GM20000 (cell line): Measurements from ENCODE around the gene FZD4.
"Not testable (repeated sequence)": the region's sequence is repeated elsewhere in the genome, so short reads cannot be mapped to it uniquely, and the experiment has no call there.

Source experiments
- DNase-seq: peaks from one replicate; pipeline ENCODE4 v3.0.0; 2012; ENCODE audit warnings: low spot score
- CTCF ChIP-seq: IDR thresholded peaks from 2 replicates; pipeline ENCODE4 v1.5.1; 2012; ENCODE audit warnings: mild to moderate bottlenecking, control low read depth; ENCODE audit errors: extremely low read depth, missing control alignments

FZD4 gene

GRCh38 chr11:86941077-86941870 is 13.9 kb downstream of the FZD4 start:
- no peak for TF ChIP-seq CTCF
- no peak for DNase-seq

DNA sequence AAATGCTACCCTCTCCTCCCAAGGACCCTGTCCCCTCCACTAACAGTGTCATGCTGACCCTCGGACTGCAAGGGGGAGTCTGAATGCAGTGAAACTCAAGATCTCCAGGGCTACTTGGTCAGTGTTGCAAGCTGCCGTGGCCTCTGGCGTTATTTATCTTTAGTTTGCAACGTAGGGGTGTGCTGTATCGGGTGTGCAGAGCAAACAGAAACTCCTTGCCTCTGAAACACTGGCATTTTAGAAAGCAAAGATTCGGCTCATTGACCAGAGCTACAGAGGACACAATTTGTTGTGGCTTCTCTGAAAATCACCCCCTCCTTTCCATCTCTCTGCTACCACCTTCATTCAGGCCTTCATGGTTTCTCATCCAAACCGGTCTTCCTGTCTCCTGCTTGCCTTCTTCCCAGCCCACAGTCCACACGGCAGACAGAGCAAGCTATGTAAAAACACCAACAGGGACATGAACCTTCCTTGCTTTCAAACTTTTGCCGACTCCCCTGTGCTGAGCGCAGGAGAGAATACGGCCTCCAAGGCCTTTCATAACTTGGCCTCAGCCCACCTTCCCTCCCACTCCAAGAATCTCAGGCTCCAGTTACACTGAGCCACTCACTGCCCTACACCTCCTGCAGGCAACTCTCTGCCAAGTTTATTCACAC is 14.9 kb downstream of the FZD4 start:
- TF ChIP-seq CTCF, result no peak
- DNase-seq, result no peak

DNA sequence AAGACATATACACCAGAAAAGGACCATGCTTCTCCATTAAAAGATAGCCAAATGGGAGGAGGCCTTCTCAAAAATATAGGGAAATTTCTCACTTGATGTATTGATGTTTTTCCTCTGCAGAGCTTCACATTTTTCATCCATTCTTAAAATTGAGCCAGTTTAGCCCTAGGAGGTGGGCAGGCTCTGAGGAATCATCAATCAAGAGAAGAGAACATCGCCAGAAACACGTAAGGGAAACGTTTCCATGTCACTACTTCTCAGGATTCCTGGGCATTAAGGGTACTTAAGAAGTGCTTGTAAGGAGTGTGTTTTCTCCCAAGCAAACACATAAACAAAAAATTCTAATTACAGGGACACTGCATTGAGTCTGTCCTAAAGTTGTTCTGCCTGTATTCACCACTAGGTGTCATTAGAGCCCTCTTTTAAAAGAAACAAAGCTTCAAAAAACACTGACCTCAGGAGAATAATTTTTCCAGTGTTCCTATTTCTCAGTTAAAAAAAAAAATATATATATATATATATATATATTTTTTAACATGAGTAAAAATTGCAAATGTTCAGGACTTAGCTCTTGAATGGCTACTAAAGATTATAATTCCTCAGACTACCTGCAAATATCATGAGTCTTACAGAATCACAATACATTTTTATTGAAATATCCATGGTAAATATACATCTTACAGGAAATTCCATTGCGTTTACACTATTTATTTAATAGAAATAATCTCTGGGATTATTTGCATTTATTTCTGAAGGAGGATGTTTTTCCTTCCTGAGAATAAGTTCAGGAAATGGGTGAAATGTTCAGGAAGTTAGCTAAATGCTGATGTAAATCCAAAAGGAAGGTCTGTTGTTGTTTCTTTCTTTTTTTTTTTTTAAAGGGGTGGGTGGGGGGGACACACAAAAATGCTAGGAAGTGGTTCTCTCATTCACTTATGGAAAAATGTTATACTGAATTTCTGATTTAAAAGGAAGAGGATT is 16.0 kb downstream of the FZD4 start:
- DNase-seq, result peak; percentile 42
- TF ChIP-seq CTCF, result peak; percentile 56

DNA sequence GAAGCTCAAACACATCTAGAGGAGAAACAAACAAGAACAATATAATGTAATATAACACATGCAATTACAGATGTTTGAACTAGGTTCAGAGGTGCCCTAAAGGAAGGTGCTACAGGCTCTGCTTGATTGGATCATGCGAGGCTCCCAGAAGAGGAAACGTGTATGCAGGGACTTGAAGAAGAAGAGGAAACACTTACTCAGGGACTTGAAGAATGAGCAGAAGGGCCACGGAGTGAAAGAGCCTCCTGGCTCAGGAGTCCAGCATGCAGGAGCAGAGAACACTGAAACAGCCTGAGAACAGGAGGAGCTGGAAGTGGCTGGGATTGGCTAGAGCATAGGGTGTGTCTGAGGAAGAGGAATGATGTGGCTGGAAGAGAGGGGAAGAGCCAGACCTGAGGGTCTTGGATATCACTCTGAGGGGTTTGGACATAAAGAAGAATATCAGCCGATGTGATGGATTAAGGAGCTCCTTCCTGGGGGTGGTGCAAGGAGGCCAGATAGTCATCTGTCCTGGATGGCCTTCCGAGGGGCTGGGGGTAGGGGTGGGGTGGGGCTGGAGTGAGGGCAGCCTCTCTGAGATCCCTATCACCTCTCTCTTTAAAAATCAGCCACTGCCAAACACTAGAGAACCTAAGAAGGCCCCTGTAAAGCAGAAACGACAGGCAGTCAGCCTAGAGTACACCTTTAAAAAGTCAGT is 16.8 kb downstream of the FZD4 start:
- TF ChIP-seq CTCF, result no peak
- no peak for DNase-seq

- not testable (repeated sequence) for DNase-seq
These were observed 17.9 kb downstream of the FZD4 start for GRCh38 chr11:86937193-86937806.

DNA sequence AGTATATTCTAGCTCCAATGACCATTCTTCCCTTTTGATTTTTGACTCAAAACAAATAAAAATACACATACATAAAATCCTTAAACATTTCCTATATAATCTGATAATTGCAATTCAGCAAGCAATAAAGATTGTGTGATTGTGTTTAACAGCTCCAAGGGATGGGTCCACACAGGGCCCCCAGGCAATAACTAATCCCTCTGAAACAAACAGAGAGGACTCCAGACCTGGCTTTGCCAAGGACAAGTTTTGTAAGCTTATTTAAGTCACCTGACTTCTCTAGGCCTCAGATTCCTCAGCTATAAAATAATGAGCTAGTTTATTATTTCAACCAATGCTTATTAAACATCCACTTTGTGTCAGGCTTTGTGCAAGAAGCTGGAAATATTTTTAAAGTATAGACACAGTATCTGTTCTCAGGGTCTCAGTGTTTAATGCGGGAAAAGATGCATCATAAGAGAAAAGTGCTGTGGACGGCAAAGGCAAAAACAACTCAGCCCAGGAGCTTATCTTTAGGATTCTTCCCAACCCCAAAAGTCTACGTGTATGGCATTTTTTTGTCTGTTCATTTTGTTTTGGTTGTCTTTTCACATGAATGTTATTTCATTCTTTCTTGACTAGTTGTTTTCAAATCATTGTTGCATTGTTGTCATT is 20.1 kb downstream of the FZD4 start:
- no peak for TF ChIP-seq CTCF
- DNase-seq, result no peak

GRCh38 chr11:86934582-86934900 is 20.7 kb downstream of the FZD4 start:
- no peak for TF ChIP-seq CTCF
- DNase-seq, result no peak
